Esophagus muscularis mucosa (tissue), 3 donors: ENCODE results near the gene ARAP3.

Source experiments
- POLR2A ChIP-seq: fragments of 450-650 bp; IDR thresholded peaks from one replicate; pipeline ENCODE4 v1.6.1; 2017; ENCODE audit warnings: antibody characterized with exemption, moderate library complexity, mild to moderate bottlenecking, low read depth
- TF ChIP-seq, protein P1 (sequence below), 3 experiments: fragments of 200-600 bp in 2 of 3; fragments of 450-650 bp in 1 of 3; sonication (generic) in 2 of 3; IDR thresholded peaks; one replicate each; pipeline ENCODE4 v1.5.1; 2017 to 2019; ENCODE audit warnings: antibody characterized with exemption in 3 of 3, mild to moderate bottlenecking in 2 of 3, moderate library complexity in 1 of 3

DNA sequence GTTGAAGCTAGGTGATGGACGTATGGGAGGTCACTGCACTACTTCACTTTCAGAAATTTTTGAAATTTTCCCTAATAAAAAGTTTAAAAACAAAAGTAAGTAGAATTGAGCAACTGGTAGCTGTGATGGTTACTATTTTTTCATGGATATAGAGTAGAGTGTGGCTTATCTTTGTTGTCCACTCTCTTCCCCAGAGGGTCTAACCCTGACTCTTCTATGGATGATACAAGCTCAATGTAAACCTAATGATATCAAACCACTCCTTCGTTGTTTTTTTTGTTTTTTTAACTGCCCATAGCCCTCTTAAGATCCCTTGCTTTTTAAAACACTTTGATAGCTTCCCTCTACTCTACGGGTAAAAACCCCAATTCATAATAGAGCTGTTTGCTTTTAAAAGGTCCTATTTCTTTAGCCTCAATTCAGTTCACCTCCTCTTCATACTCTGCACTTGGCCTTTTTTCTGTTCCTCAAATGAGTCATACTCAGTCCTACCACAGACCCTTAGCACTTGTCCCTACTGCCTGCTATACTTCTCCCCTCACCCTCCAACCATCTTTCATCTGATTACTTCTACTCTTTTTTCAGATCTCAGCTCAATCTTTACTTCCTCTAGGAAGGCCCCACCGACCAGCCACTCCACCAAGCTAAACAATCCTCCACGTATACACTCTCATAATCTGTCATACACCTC is 48.0 kb downstream of the ARAP3 start:
- no peak for TF ChIP-seq POLR2A
- TF ChIP-seq, protein P1, sequence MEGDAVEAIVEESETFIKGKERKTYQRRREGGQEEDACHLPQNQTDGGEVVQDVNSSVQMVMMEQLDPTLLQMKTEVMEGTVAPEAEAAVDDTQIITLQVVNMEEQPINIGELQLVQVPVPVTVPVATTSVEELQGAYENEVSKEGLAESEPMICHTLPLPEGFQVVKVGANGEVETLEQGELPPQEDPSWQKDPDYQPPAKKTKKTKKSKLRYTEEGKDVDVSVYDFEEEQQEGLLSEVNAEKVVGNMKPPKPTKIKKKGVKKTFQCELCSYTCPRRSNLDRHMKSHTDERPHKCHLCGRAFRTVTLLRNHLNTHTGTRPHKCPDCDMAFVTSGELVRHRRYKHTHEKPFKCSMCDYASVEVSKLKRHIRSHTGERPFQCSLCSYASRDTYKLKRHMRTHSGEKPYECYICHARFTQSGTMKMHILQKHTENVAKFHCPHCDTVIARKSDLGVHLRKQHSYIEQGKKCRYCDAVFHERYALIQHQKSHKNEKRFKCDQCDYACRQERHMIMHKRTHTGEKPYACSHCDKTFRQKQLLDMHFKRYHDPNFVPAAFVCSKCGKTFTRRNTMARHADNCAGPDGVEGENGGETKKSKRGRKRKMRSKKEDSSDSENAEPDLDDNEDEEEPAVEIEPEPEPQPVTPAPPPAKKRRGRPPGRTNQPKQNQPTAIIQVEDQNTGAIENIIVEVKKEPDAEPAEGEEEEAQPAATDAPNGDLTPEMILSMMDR (IDR thresholded peaks at IDR 0.05): no peak
